AG04449 (cell line): ENCODE results near the gene SMARCE1.

ENCODE experiments used
- CTCF ChIA-PET: fragments of 350-600 bp; formaldehyde crosslinking; extraction: SDS; loops from one replicate; lab custom pipeline; 2021; ENCODE audit warnings: antibody characterized with exemption; lab: Yijun Ruan, JAX
- POLR2A ChIA-PET: fragments of 400-600, 350-600 bp; formaldehyde crosslinking; extraction: SDS; loops from one replicate; lab custom pipeline; 2020; ENCODE audit warnings: antibody characterized with exemption, inconsistent platforms; lab: Yijun Ruan, JAX
- DNase-seq: peaks from one replicate; pipeline ENCODE4 v3.0.0-alpha.2; 2010; ENCODE audit warnings: low read depth, low spot score
- H3K4me3 ChIP-seq: 2 replicates; pipeline ENCODE4 v1.5.1; 2011; ENCODE audit warnings: low read depth, mild to moderate bottlenecking, control low read depth, low read length
- CTCF ChIP-seq: IDR thresholded peaks from one replicate; pipeline ENCODE4 v1.5.1; 2011; ENCODE audit warnings: mild to moderate bottlenecking, moderate library complexity, low read length, control low read depth, inconsistent platforms; ENCODE audit not compliant: insufficient read depth; ENCODE audit errors: missing control alignments

SMARCE1 gene

GRCh38 chr17:40686192-40686591 is 38.6 kb upstream of the SMARCE1 start:
- H3K4me3 ChIP-seq, result no peak overlapping the region
- DNase-seq, result no peak
- no peak for TF ChIP-seq CTCF
- ChIA-PET POLR2A (no interaction called here), CTCF (interaction anchor here (1.0 to 1.4 kb wide), 3 partner anchors 41 to 980 kb away, joined by 3 to 4 read pairs (median 3); no protein-coding TSS in a partner anchor)

- no peak for DNase-seq
- H3K4me3 ChIP-seq, result no peak overlapping the region
- ChIA-PET CTCF (interaction anchor here (1.2 to 1.3 kb wide), 2 partner anchors 61 to 98 kb away, joined by 3 to 4 read pairs; no protein-coding TSS in a partner anchor), POLR2A (no interaction called here)
- TF ChIP-seq CTCF, result no peak
Observed at GRCh38 chr17:40680998-40681397, 33.4 kb upstream of the SMARCE1 start.

GRCh38 chr17:40679523-40679907 is 31.9 kb upstream of the SMARCE1 start:
- DNase-seq, result no peak
- no peak for TF ChIP-seq CTCF
- ChIA-PET POLR2A (no interaction called here), CTCF (interaction anchor here (1.2 kb wide), 1 partner anchor 59 kb away, joined by 4 read pairs; no protein-coding TSS in a partner anchor)
- H3K4me3 ChIP-seq, result no peak overlapping the region

GRCh38 chr17:40678902-40679522 is 31.4 kb upstream of the SMARCE1 start:
- no peak for DNase-seq
- ChIA-PET CTCF (no interaction called here), POLR2A (no interaction called here)
- no peak for TF ChIP-seq CTCF
- H3K4me3 ChIP-seq, result no peak overlapping the region

- DNase-seq, result no peak
- POLR2A ChIA-PET, result no interaction called here
- H3K4me3 ChIP-seq, result no peak overlapping the region
- no peak for TF ChIP-seq CTCF
- CTCF ChIA-PET, result no interaction called here
Observed at GRCh38 chr17:40675905-40676304, 28.3 kb upstream of the SMARCE1 start.

GRCh38 chr17:40672654-40673053 is 25.0 kb upstream of the SMARCE1 start:
- POLR2A ChIA-PET, result no interaction called here

More at GRCh38 chr17:40672654-40673053, 25.0 kb upstream of the SMARCE1 start:
- no peak for TF ChIP-seq CTCF
- H3K4me3 ChIP-seq, result no peak overlapping the region
- CTCF ChIA-PET, result interaction anchor here (0.7 to 1.1 kb wide), 2 partner anchors 33 to 48 kb away, joined by 3 read pairs; no protein-coding TSS in a partner anchor
- DNase-seq, result no peak
